COLO829 (cell line): Measurements from ENCODE around the gene RHBDL3.

Source experiments
- DNase-seq: peaks from one replicate; pipeline ENCODE4 v3.0.0; 2012; ENCODE audit warnings: low spot score

RHBDL3 gene

GRCh38 chr17:32357615-32358014, 92.0 kb downstream of the RHBDL3 start:
- DNase-seq = no peak

DNA sequence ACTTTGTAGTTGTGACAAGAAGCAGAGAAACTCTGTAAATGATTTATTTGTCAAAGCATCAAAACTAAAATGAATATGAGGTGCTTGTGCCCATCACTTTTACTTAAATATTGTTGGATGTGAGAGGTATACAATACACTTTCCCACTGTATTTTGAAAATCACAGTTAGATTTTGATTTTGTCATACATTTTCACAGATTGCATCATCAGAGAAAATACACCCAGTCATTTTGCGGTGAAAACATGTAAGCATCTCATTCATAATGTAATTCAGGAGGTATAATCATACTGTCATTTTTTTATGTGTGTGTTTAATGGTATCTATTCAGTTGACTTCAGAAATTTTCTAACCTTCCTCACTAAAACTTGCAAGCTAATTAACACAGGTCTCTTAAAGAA, 95.6 kb downstream of the RHBDL3 start:
- DNase-seq = no peak

DNA sequence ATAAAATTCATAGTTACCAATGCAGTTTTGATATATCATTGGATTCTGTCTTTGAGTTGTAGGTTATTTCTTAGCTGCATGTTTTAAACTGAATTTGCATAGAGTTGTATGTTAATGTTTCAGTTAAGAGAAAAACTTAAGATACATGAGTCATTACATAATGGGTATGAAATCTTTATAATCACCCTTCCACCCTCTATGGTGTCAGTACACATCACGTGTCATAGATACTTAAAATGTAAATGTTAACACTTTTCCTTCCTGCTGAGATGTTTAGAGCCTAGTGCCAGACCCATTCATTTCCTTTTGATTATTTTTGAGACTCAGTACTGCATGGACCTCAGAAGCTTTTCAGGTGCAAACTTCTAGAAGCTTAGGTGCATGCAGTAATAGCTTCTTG, 104.8 kb downstream of the RHBDL3 start:
- no peak for DNase-seq
